HG02970 (cell line): Measurements from ENCODE around the gene NDUFS1.
"Not testable (repeated sequence)": the region's sequence is repeated elsewhere in the genome, so short reads cannot be mapped to it uniquely, and the experiment has no call there.

Experiments used
- ATAC-seq: cut with Tn5 transposase; IDR thresholded peaks from one replicate; pipeline ENCODE4 v1.9.1; 2021; ENCODE audit warnings: mild to moderate bottlenecking, moderate library complexity, moderate number of reproducible peaks; ENCODE audit not compliant: unreplicated experiment, low FRiP score

NDUFS1 gene

GRCh38 chr2:206105541-206105940 lies 53.7 kb downstream of the NDUFS1 start:
- ATAC-seq, result no peak

- no peak for ATAC-seq
Measured at GRCh38 chr2:206105038-206105437, 54.2 kb downstream of the NDUFS1 start.

- not testable (repeated sequence) for ATAC-seq
Measured at GRCh38 chr2:206098872-206099271, 60.4 kb downstream of the NDUFS1 start.

- no peak for ATAC-seq
Measured at GRCh38 chr2:206098471-206098870, 60.8 kb downstream of the NDUFS1 start.

- ATAC-seq, result no peak
Measured at GRCh38 chr2:206096876-206097275, 62.4 kb downstream of the NDUFS1 start.

- no peak for ATAC-seq
Measured at GRCh38 chr2:206095536-206096332, 63.5 kb downstream of the NDUFS1 start.

GRCh38 chr2:206092297-206092696 lies 66.9 kb downstream of the NDUFS1 start:
- no peak for ATAC-seq

GRCh38 chr2:206088248-206088647 lies 71.0 kb downstream of the NDUFS1 start:
- no peak for ATAC-seq

GRCh38 chr2:206086716-206087350 lies 72.4 kb downstream of the NDUFS1 start:
- ATAC-seq, result no peak

- peak; percentile 85 for ATAC-seq
Measured at GRCh38 chr2:206085742-206086445, 73.3 kb downstream of the NDUFS1 start, which contains the start of gene INO80D. Gene INO80D, minus strand, starts transcription at chr2:206086174. Its CDS starts 23,158 bp downstream, at chr2:206063016.

GRCh38 chr2:206084870-206085741 lies 74.1 kb downstream of the NDUFS1 start:
- ATAC-seq, result peak; percentile 42

- no peak for ATAC-seq
Measured at GRCh38 chr2:206084439-206084869, 74.8 kb downstream of the NDUFS1 start.

- no peak for ATAC-seq
Measured at GRCh38 chr2:206083602-206084438, 75.4 kb downstream of the NDUFS1 start.

GRCh38 chr2:206082298-206082843 lies 76.9 kb downstream of the NDUFS1 start:
- ATAC-seq, result no peak

- no peak for ATAC-seq
Measured at GRCh38 chr2:206080927-206081326, 78.3 kb downstream of the NDUFS1 start.

- no peak for ATAC-seq
Measured at GRCh38 chr2:206079699-206080465, 79.4 kb downstream of the NDUFS1 start.

GRCh38 chr2:206077879-206078278 lies 81.4 kb downstream of the NDUFS1 start:
- not testable (repeated sequence) for ATAC-seq

- ATAC-seq, result no peak
Measured at GRCh38 chr2:206075113-206075512, 84.1 kb downstream of the NDUFS1 start.
